SK-N-SH treated with all-trans-retinoic acid at 6 μM for 48 hours (cell line): Measurements from ENCODE around the gene ARSJ.

Source experiments
- ATAC-seq: fragments of 200-7000 bp; cut with Tn5 transposase; 3 replicates; pipeline ENCODE4 v1.9.1; 2020; ENCODE audit warnings: mild to moderate bottlenecking, moderate library complexity
- ARNTL ChIP-seq: fragments of 450-650 bp; formaldehyde crosslinking; IDR thresholded peaks from 2 replicates; pipeline ENCODE4 v1.5.0; 2020; ENCODE audit warnings: low read depth, mild to moderate bottlenecking, moderate library complexity, borderline replicate concordance
- BACH2 ChIP-seq: fragments of 250-450 bp; sonication (Bioruptor Pico); IDR thresholded peaks from 2 replicates; pipeline ENCODE4 v1.9.0; 2021; ENCODE audit warnings: mild to moderate bottlenecking, borderline replicate concordance
- CSDC2 ChIP-seq: fragments of 250-450 bp; sonication (Bioruptor Pico); IDR thresholded peaks from 2 replicates; pipeline ENCODE4 v1.5.0; 2020; ENCODE audit warnings: mild to moderate bottlenecking, moderate library complexity
- ESRRG ChIP-seq: fragments of 250-450 bp; sonication (Bioruptor Pico); IDR thresholded peaks from 2 replicates; pipeline ENCODE4 v1.6.1; 2021; ENCODE audit warnings: mild to moderate bottlenecking
- GLIS3 ChIP-seq: fragments of 250-450 bp; sonication (Bioruptor Pico); IDR thresholded peaks from 2 replicates; pipeline ENCODE4 v1.5.0; 2020; ENCODE audit warnings: mild to moderate bottlenecking, moderate library complexity
- ISL1 ChIP-seq: fragments of 250-450 bp; sonication (Bioruptor Pico); IDR thresholded peaks from 2 replicates; pipeline ENCODE4 v2.1.2; 2022; ENCODE audit warnings: mild to moderate bottlenecking, moderate library complexity
- OSR1 ChIP-seq: fragments of 250-450 bp; sonication (Bioruptor Pico); IDR thresholded peaks from 2 replicates; pipeline ENCODE4 v1.8.0; 2022; ENCODE audit warnings: moderate library complexity, mild to moderate bottlenecking, inconsistent platforms
- PPARA ChIP-seq: fragments of 250-450 bp; sonication (Bioruptor Pico); IDR thresholded peaks from 2 replicates; pipeline ENCODE4 v1.5.0; 2020; ENCODE audit warnings: mild to moderate bottlenecking, borderline replicate concordance
- RARB ChIP-seq: fragments of 250-450 bp; sonication (Bioruptor Pico); IDR thresholded peaks from 2 replicates; pipeline ENCODE4 v1.8.0; 2021; ENCODE audit warnings: mild to moderate bottlenecking, moderate library complexity
- SNAI2 ChIP-seq: fragments of 250-450 bp; sonication (Bioruptor Pico); IDR thresholded peaks from 2 replicates; pipeline ENCODE4 v1.5.0; 2020; ENCODE audit warnings: mild to moderate bottlenecking, moderate library complexity
- TCF4 ChIP-seq: fragments of 250-450 bp; sonication (Bioruptor Pico); IDR thresholded peaks from 2 replicates; pipeline ENCODE4 v1.8.0; 2021; ENCODE audit warnings: mild to moderate bottlenecking, moderate library complexity, borderline replicate concordance
- TOX ChIP-seq: fragments of 250-450 bp; sonication (Bioruptor Pico); IDR thresholded peaks from 2 replicates; pipeline ENCODE4 v1.8.0; 2021; ENCODE audit warnings: mild to moderate bottlenecking, moderate library complexity, borderline replicate concordance
- ZC3H10 ChIP-seq: fragments of 250-450 bp; sonication (Bioruptor Pico); IDR thresholded peaks from 2 replicates; pipeline ENCODE4 v1.5.1; 2021; ENCODE audit warnings: mild to moderate bottlenecking, moderate library complexity
- ZFP3 ChIP-seq: fragments of 250-450 bp; sonication (Bioruptor Pico); IDR thresholded peaks from 2 replicates; pipeline ENCODE4 v1.5.0; 2020; ENCODE audit warnings: mild to moderate bottlenecking, moderate library complexity
- ZNF565 ChIP-seq: fragments of 450-650 bp; formaldehyde crosslinking; conservative IDR thresholded peaks from 2 replicates; pipeline ENCODE4 v1.5.0; 2020; ENCODE audit warnings: low read depth, mild to moderate bottlenecking, moderate library complexity
- ZNF70 ChIP-seq: fragments of 450-650 bp; formaldehyde crosslinking; IDR thresholded peaks from 2 replicates; pipeline ENCODE4 v1.5.0; 2020; ENCODE audit warnings: mild to moderate bottlenecking, moderate library complexity
- ZNF8 ChIP-seq: fragments of 450-650 bp; formaldehyde crosslinking; IDR thresholded peaks from 2 replicates; pipeline ENCODE4 v1.5.0; 2020; ENCODE audit warnings: mild to moderate bottlenecking, moderate library complexity
- TF ChIP-seq, protein P1 (sequence below): fragments of 250-450 bp; sonication (Bioruptor Pico); IDR thresholded peaks from 2 replicates; pipeline ENCODE4 v1.5.0; 2020; ENCODE audit warnings: mild to moderate bottlenecking, moderate library complexity
- TF ChIP-seq, protein P2 (sequence below): fragments of 250-450 bp; sonication (Bioruptor Pico); IDR thresholded peaks from 2 replicates; pipeline ENCODE4 v1.8.0; 2020; ENCODE audit warnings: mild to moderate bottlenecking, moderate library complexity, borderline replicate concordance
- TF ChIP-seq, protein P3 (sequence below): fragments of 250-450 bp; sonication (Bioruptor Pico); IDR thresholded peaks from 2 replicates; pipeline ENCODE4 v1.5.1; 2021; ENCODE audit warnings: mild to moderate bottlenecking, moderate library complexity
- TF ChIP-seq, protein P4 (sequence below): fragments of 250-450 bp; sonication (Bioruptor Pico); IDR thresholded peaks from 2 replicates; pipeline ENCODE4 v1.5.1; 2020; ENCODE audit warnings: low read depth, mild to moderate bottlenecking, moderate library complexity

The ARSJ gene

DNA sequence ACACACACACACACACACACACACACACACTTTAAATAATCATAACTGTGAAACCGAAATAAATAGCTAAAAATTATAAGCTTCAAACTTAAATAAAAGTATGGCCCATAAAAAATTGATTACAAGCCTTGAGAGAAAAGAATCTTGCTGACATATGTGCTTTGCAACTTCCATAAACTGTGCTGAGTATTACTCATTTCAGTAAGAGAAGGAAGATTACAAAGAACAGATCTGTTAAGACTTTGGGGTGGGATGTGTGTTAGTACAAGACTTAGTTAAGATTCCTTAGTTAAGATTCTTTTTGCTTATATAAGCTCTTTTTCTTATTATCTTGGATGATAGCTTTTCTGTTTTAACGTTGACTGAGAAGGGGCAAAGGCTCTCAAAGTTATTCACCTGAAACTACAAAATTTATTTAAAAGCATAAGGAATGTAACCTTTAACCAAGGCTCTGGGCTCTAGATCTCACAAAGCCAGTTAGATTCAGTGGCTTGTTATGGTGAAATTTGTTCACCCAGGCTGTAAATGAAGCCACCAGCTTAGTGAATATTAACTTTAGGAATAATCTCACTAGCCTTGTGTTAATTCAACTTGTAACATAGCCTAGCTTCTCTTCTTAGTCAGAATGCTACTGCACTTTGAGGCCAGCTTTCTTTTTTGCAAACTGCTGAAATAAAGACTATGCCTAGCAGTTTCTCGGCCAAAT lies 58.2 kb downstream of the ARSJ start:
- TF ChIP-seq BACH2 (CRISPR knock-in tag): no peak
- no peak for TF ChIP-seq PPARA (CRISPR knock-in tag)
- TF ChIP-seq, all 23 proteins: peak for 0
- peak; percentile 69 for ATAC-seq

DNA sequence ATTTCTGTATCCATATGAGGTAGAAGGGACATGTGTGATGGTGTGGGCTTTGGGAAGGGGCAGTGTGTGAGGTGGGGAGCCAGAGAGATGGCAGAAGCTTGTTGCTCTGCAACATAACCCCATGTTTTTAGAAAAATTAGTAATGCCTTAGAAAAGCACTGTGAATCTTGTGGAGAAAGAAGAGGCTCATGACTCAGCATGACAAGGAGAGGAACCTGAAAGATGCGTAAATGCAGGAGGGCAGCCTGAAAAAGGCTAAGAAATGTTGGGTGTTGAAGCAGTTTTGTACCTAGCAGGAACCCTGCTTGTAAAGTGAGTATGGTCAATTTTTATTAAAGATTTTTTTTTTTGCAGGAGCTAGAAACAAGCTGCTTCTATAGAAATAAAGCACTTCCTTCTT lies 59.8 kb downstream of the ARSJ start:
- TF ChIP-seq, protein P1, sequence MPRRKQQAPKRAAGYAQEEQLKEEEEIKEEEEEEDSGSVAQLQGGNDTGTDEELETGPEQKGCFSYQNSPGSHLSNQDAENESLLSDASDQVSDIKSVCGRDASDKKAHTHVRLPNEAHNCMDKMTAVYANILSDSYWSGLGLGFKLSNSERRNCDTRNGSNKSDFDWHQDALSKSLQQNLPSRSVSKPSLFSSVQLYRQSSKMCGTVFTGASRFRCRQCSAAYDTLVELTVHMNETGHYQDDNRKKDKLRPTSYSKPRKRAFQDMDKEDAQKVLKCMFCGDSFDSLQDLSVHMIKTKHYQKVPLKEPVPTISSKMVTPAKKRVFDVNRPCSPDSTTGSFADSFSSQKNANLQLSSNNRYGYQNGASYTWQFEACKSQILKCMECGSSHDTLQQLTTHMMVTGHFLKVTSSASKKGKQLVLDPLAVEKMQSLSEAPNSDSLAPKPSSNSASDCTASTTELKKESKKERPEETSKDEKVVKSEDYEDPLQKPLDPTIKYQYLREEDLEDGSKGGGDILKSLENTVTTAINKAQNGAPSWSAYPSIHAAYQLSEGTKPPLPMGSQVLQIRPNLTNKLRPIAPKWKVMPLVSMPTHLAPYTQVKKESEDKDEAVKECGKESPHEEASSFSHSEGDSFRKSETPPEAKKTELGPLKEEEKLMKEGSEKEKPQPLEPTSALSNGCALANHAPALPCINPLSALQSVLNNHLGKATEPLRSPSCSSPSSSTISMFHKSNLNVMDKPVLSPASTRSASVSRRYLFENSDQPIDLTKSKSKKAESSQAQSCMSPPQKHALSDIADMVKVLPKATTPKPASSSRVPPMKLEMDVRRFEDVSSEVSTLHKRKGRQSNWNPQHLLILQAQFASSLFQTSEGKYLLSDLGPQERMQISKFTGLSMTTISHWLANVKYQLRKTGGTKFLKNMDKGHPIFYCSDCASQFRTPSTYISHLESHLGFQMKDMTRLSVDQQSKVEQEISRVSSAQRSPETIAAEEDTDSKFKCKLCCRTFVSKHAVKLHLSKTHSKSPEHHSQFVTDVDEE (CRISPR knock-in tag): no peak
- TF ChIP-seq, protein P2, sequence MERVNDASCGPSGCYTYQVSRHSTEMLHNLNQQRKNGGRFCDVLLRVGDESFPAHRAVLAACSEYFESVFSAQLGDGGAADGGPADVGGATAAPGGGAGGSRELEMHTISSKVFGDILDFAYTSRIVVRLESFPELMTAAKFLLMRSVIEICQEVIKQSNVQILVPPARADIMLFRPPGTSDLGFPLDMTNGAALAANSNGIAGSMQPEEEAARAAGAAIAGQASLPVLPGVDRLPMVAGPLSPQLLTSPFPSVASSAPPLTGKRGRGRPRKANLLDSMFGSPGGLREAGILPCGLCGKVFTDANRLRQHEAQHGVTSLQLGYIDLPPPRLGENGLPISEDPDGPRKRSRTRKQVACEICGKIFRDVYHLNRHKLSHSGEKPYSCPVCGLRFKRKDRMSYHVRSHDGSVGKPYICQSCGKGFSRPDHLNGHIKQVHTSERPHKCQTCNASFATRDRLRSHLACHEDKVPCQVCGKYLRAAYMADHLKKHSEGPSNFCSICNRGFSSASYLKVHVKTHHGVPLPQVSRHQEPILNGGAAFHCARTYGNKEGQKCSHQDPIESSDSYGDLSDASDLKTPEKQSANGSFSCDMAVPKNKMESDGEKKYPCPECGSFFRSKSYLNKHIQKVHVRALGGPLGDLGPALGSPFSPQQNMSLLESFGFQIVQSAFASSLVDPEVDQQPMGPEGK: no peak
- TF ChIP-seq ZFP3 (CRISPR knock-in tag): no peak
- TF ChIP-seq PPARA (CRISPR knock-in tag): no peak
- no peak for TF ChIP-seq ISL1
- TF ChIP-seq ESRRG (CRISPR knock-in tag): no peak
- TF ChIP-seq TCF4: no peak
- TF ChIP-seq TOX (CRISPR knock-in tag): no peak
- no peak for TF ChIP-seq ZNF565 (CRISPR knock-in tag)
- TF ChIP-seq SNAI2 (CRISPR knock-in tag): no peak
- no peak for TF ChIP-seq RARB (CRISPR knock-in tag)
- TF ChIP-seq, all 23 proteins: peak for 0
- ATAC-seq: peak; percentile 45

DNA sequence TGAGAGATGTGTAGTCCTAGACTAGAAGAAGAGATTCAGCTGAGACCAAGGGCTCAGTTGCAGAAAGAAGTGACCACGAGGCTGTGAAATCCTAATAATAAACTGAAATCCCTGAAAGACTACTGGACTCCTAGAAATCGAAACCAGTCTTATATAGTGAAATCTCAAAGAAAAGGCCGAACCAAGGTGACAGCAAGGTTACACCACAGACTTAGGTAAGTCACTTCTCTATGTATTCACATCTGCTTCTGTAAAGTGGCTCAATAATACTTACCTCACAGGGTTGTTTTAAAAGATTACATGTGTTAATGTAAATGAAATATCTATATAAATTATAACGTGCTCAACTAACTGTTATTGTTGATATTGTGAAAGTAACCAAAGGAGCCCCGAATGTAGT lies 60.3 kb downstream of the ARSJ start:
- no peak for ATAC-seq
- TF ChIP-seq ZNF8 (CRISPR knock-in tag) (no peak), ZNF565 (CRISPR knock-in tag) (no peak), ZC3H10 (CRISPR knock-in tag) (no peak), BACH2 (CRISPR knock-in tag) (no peak)
- TF ChIP-seq, protein P2: no peak

DNA sequence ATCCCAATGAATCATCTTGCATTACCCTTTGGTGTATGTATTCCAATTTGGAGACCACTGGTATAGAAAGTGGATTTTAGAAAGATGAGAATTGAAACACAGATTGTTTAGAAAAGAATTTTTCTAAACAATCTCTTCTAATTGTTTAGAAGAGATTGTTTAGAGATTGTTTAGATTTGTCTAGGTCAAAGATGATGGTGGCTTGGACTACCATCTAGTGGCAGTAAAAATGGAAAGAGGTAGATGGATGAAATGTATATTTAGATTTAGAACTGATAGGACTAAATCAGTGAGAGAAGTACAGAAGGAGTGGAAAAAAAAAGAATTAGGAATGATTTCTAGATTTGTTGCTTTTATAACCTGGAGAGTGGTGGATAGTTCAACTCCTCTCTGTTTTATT lies 70.6 kb downstream of the ARSJ start:
- TF ChIP-seq ISL1 (no peak), GLIS3 (no peak), ZNF70 (CRISPR knock-in tag) (no peak), TOX (CRISPR knock-in tag) (no peak), TCF4 (no peak), PPARA (CRISPR knock-in tag) (no peak), RARB (CRISPR knock-in tag) (no peak), ARNTL (no peak), ZNF8 (CRISPR knock-in tag) (no peak), ZFP3 (CRISPR knock-in tag) (no peak), CSDC2 (CRISPR knock-in tag) (no peak), ZNF565 (CRISPR knock-in tag) (no peak), OSR1 (CRISPR knock-in tag) (no peak), ZC3H10 (CRISPR knock-in tag) (no peak), BACH2 (CRISPR knock-in tag) (no peak), ESRRG (CRISPR knock-in tag) (no peak), SNAI2 (CRISPR knock-in tag) (no peak)
- TF ChIP-seq, protein P3, sequence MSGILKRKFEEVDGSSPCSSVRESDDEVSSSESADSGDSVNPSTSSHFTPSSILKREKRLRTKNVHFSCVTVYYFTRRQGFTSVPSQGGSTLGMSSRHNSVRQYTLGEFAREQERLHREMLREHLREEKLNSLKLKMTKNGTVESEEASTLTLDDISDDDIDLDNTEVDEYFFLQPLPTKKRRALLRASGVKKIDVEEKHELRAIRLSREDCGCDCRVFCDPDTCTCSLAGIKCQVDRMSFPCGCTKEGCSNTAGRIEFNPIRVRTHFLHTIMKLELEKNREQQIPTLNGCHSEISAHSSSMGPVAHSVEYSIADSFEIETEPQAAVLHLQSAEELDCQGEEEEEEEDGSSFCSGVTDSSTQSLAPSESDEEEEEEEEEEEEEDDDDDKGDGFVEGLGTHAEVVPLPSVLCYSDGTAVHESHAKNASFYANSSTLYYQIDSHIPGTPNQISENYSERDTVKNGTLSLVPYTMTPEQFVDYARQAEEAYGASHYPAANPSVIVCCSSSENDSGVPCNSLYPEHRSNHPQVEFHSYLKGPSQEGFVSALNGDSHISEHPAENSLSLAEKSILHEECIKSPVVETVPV (CRISPR knock-in tag): no peak
- TF ChIP-seq, protein P1 (CRISPR knock-in tag): no peak
- TF ChIP-seq, protein P4, sequence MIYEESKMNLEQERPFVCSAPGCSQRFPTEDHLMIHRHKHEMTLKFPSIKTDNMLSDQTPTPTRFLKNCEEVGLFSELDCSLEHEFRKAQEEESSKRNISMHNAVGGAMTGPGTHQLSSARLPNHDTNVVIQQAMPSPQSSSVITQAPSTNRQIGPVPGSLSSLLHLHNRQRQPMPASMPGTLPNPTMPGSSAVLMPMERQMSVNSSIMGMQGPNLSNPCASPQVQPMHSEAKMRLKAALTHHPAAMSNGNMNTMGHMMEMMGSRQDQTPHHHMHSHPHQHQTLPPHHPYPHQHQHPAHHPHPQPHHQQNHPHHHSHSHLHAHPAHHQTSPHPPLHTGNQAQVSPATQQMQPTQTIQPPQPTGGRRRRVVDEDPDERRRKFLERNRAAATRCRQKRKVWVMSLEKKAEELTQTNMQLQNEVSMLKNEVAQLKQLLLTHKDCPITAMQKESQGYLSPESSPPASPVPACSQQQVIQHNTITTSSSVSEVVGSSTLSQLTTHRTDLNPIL (CRISPR knock-in tag): no peak
- ATAC-seq: no peak
